K562 (cell line): ENCODE data around the gene ERCC1. TPM values are rescaled to one million over a fixed set of nuclear protein-coding genes. Genes with fewer than 3 reads are reported as not detected.
A peak's percentile ranks its signal among the peaks of the same experiment; 100 is the strongest.

Experiments
- ATAC-seq: fragments of 200-7000 bp; cut with Tn5 transposase; 3 replicates; pipeline ENCODE4 v1.9.1; 2020; ENCODE audit warnings: moderate library complexity
- BruUV-seq: library from RNA; stranded (reverse); fragments of 400-500 nt; replicated peaks from 2 replicates; lab custom pipeline; 2021; lab: Mats Ljungman, UMichigan
- CTCF ChIA-PET: fragments of 300-600 bp; formaldehyde crosslinking; extraction: SDS; loops from one replicate; lab custom pipeline; 2021; ENCODE audit warnings: low intra/inter-chr PET ratio; lab: Yijun Ruan, JAX
- POLR2A ChIA-PET: fragments of 300-600, 350-650 bp; sonication (Branson Sonifier 250); formaldehyde crosslinking; extraction: SDS; loops from one replicate; lab custom pipeline; 2021; ENCODE audit warnings: antibody characterized with exemption, inconsistent platforms; lab: Yijun Ruan, JAX
- DNase-seq, 4 experiments: peaks; one replicate each; pipeline versions ENCODE4 v3.0.0 to v3.0.0-alpha.2; 2011 to 2018; ENCODE audit warnings: low spot score in 3 of 4, mixed read lengths in 3 of 4; ENCODE audit errors: extremely low read depth in 1 of 4
- FAIRE-seq: peaks from 2 replicates; lab custom pipeline; 2011; peaks lifted over from hg19 to GRCh38; lab: Jason Lieb, UNC
- H2AFZ ChIP-seq: 2 replicates; pipeline ENCODE4 v1.6.0; 2011; ENCODE audit warnings: low read depth, low read length, control low read depth, inconsistent platforms
- H3K27ac ChIP-seq: fragments of 200-600 bp; 3 replicates; pipeline ENCODE4 v1.8.0; 2011; ENCODE audit warnings: low read depth, mild to moderate bottlenecking, control low read depth, inconsistent platforms, low read length, moderate library complexity, mixed read lengths; ENCODE audit errors: extremely low read depth
- H3K27me3 ChIP-seq, 2 experiments: fragments of 300-600 bp in 1 of 2; 2 replicates in 1 of 2; 3 replicates in 1 of 2; pipeline versions ENCODE4 v1.6.0 to v1.8.0; 2011; ENCODE audit warnings: inconsistent platforms in 2 of 2, low read length in 2 of 2, mild to moderate bottlenecking in 1 of 2, mixed read lengths in 1 of 2, moderate library complexity in 1 of 2; ENCODE audit not compliant: control insufficient read depth in 2 of 2, insufficient read depth in 2 of 2
- H3K36me3 ChIP-seq: fragments of 300-600 bp; 3 replicates; pipeline ENCODE4 v1.8.0; 2011; ENCODE audit warnings: mild to moderate bottlenecking, low read length, inconsistent platforms; ENCODE audit not compliant: control insufficient read depth, insufficient read depth
- H3K4me1 ChIP-seq, 2 experiments: fragments of 200-600 bp in 1 of 2; replicated peaks in 1 of 2; 2 replicates in 1 of 2; 3 replicates in 1 of 2; pipeline versions ENCODE4 v1.5.1 to v1.8.0; 2011; ENCODE audit warnings: inconsistent platforms in 2 of 2, low read length in 2 of 2, mild to moderate bottlenecking in 1 of 2, mixed read lengths in 1 of 2, moderate library complexity in 1 of 2; ENCODE audit not compliant: control insufficient read depth in 2 of 2, insufficient read depth in 2 of 2
- H3K4me2 ChIP-seq: 2 replicates; pipeline ENCODE4 v1.6.1; 2011; ENCODE audit warnings: low read length, control low read depth, inconsistent platforms, mixed read lengths; ENCODE audit not compliant: insufficient read depth
- H3K4me3 ChIP-seq: fragments of 200-600 bp; sonication (generic), shearing (Covaris generic); 2 replicates; pipeline ENCODE4 v1.5.1; 2016; ENCODE audit warnings: control low read depth, inconsistent platforms
- H3K79me2 ChIP-seq: fragments of 200-600 bp; 3 replicates; pipeline ENCODE4 v1.8.0; 2011; ENCODE audit warnings: low read length, inconsistent platforms; ENCODE audit not compliant: control insufficient read depth, insufficient read depth
- H3K9ac ChIP-seq, 2 experiments: 2 replicates each; pipeline versions ENCODE4 v1.6.0 to v1.6.1; 2011; ENCODE audit warnings: low read depth in 2 of 2, low read length in 2 of 2, control low read depth in 1 of 2, inconsistent platforms in 1 of 2, mild to moderate bottlenecking in 1 of 2, mixed read lengths in 1 of 2; ENCODE audit not compliant: insufficient read depth in 1 of 2
- H3K9me1 ChIP-seq: one replicate; pipeline ENCODE4 v1.6.0; 2011; ENCODE audit warnings: inconsistent platforms, mild to moderate bottlenecking, low read length, moderate library complexity; ENCODE audit not compliant: control insufficient read depth, insufficient read depth
- H3K9me3 ChIP-seq: replicated peaks from 2 replicates; pipeline ENCODE4 v1.5.1; 2011; ENCODE audit warnings: low read depth, low read length, inconsistent platforms; ENCODE audit not compliant: control insufficient read depth, insufficient read depth
- H4K20me1 ChIP-seq: replicated peaks from 2 replicates; pipeline ENCODE4 v1.6.1; 2011; ENCODE audit warnings: low read length, inconsistent platforms, mixed read lengths; ENCODE audit not compliant: control insufficient read depth, insufficient read depth
- CREB3L1 ChIP-seq: fragments of 450-650 bp; IDR thresholded peaks from 2 replicates; pipeline ENCODE4 v1.6.1; 2014; ENCODE audit warnings: low read depth, mild to moderate bottlenecking, moderate library complexity, borderline replicate concordance
- DEAF1 ChIP-seq: fragments of 450-650 bp; formaldehyde crosslinking; IDR thresholded peaks from 2 replicates; pipeline ENCODE4 v1.4.0; 2020; ENCODE audit warnings: mild to moderate bottlenecking, moderate library complexity
- E2F1 ChIP-seq: sonication (generic); formaldehyde crosslinking; IDR thresholded peaks from 2 replicates; pipeline ENCODE4 v1.8.1; 2023; ENCODE audit warnings: mild to moderate bottlenecking, missing genetic modification reagents, moderate library complexity
- GABPB2 ChIP-seq: fragments of 250-450 bp; sonication (Bioruptor Pico); conservative IDR thresholded peaks from 2 replicates; pipeline ENCODE4 v1.5.1; 2021; ENCODE audit warnings: mild to moderate bottlenecking
- HINFP ChIP-seq: fragments of 450-650 bp; conservative IDR thresholded peaks from 2 replicates; pipeline ENCODE4 v1.6.1; 2016; ENCODE audit warnings: missing genetic modification characterization, low read depth, mild to moderate bottlenecking, control low read depth, missing compliant biosample characterization
- ILF3 ChIP-seq: fragments of 450-650 bp; IDR thresholded peaks from 2 replicates; pipeline ENCODE4 v1.6.1; 2018; ENCODE audit warnings: antibody characterized with exemption, mild to moderate bottlenecking, moderate library complexity, borderline replicate concordance
- KLF16 ChIP-seq: IDR thresholded peaks from 2 replicates; pipeline ENCODE4 v1.6.1; 2016; ENCODE audit warnings: antibody characterized with exemption
- ZNF511 ChIP-seq: sonication (generic); formaldehyde crosslinking; IDR thresholded peaks from 2 replicates; pipeline ENCODE4 v1.8.0; 2022; ENCODE audit warnings: mild to moderate bottlenecking, missing genetic modification reagents
- ZNF561 ChIP-seq: fragments of 450-650 bp; formaldehyde crosslinking; conservative IDR thresholded peaks from 2 replicates; pipeline ENCODE4 v1.4.0; 2020; ENCODE audit warnings: mild to moderate bottlenecking, moderate library complexity
- WGBS: fragments of 100-300 bp; shearing (Covaris generic); methylation state at CpG from one replicate; pipeline ENCODE4 v1.1.6; 2016; ENCODE audit warnings: low coverage, mixed read lengths; ENCODE audit not compliant: insufficient coverage; ENCODE audit errors: missing lambda C conversion rate; 5-methylcytosine and 5-hydroxymethylcytosine counted together
- in situ Hi-C: fragments of 300-500 bp; cut with MboI; formaldehyde crosslinking; loops from 4 replicates; pipeline ENCODE4 v1.15.0; 2018; ENCODE audit warnings: inconsistent platforms, mixed read lengths
- intact Hi-C: fragments of 100-400 bp; cut with micrococcal nuclease; formaldehyde crosslinking; loops from 2 replicates; pipeline ENCODE4 v1.14.2; 2022
- polyA plus RNA-seq, 8 experiments: library from polyadenylated mRNA; depleted of rRNA in 4 of 8; stranded (reverse) in 5 of 8; unstranded in 3 of 8; fragments of >200 nt; fragmentation: Nextera tagmentation in 2 of 8; fragmentation: Illumina TruSeq in 1 of 8; extraction: Ambion mirVana in 2 of 8; extraction: Trizol in 1 of 8; gene quantifications; 2 replicates each; pipeline versions ENCODE4 v1.2.1 to v1.2.3, GENCODE V29; 2011 to 2014; ENCODE audit warnings: inconsistent platforms in 1 of 8, missing spikeins in 1 of 8
- total RNA-seq, 7 experiments: library from RNA; depleted of rRNA in 6 of 7; stranded (reverse); fragments of >200 nt in 6 of 7; fragmentation: Illumina TruSeq in 2 of 7; extraction: Trizol in 2 of 7; gene quantifications; 2 replicates each; pipeline versions ENCODE4 v1.2.1 to v1.2.3, GENCODE V29; 2011 to 2021; ENCODE audit warnings: low replicate concordance in 1 of 7

ERCC1 gene
- total and polyA plus RNA-seq, 9 of the 15 experiments (the other 6 are each of a cell fraction or from before 2014, with no cell fraction given), result 9.3 to 92.6 (median 60.0) TPM

- TF ChIP-seq HINFP (tag), result no peak
These were observed 17.3 kb downstream of the ERCC1 start, which contains the start of gene POLR1G (continued) for GRCh38 chr19:45406226-45407090.

GRCh38 chr19:45405435-45406225, 18.1 kb downstream of the ERCC1 start:
- ChIA-PET CTCF (interaction anchor here (0.5 to 4.0 kb wide), 5 partner anchors 23 to 237 kb away, joined by 3 to 16 read pairs (median 3); no protein-coding TSS in a partner anchor), POLR2A (interaction anchor here (0.5 to 1.0 kb wide), 9 partner anchors 10 to 83 kb away, joined by 3 to 8 read pairs (median 4); partner anchors contain the start of gene ERCC1)
- ATAC-seq (peak; percentile 77), DNase-seq (peak; percentile 90 to 94 (median 91)), FAIRE-seq (peak; percentile 84)
- in situ Hi-C loops (no loop called here), intact Hi-C loops (loop anchor here (2.0 kb wide), 2 partner anchors 19 to 35 kb away; partner anchors contain the start of gene ERCC2)
- TSS peak; percentile 57 for BruUV-seq
- WGBS, result under 1% methylated on average over 46 of the region's 48 CpGs
- no peaks in the 10 kb centered on the region for H4K20me1 ChIP-seq
- H3K9me3 ChIP-seq, result no peaks in the 10 kb centered on the region
- peak overlapping the region; percentile 96 to 97 for H3K9ac ChIP-seq
- H2AFZ ChIP-seq, result peak overlapping the region; percentile 99
- H3K27ac ChIP-seq, result peak overlapping the region; percentile 98
- H3K79me2 ChIP-seq, result peaks cover 47% of the 10 kb centered on the region
- H3K4me2 ChIP-seq, result peak overlapping the region; percentile 91
- H3K27me3 ChIP-seq, result no peaks in the 10 kb centered on the region
- peak overlapping the region; percentile 78 for H3K4me3 ChIP-seq
- no peaks in the 10 kb centered on the region for H3K9me1 ChIP-seq
- peaks cover 22% of the 10 kb centered on the region; the same call in 2 of the 3 replicates for H3K36me3 ChIP-seq
- peaks cover 22 to 60% of the 10 kb centered on the region in 2 experiments; a peak in 4 of 5 replicates for H3K4me1 ChIP-seq
- TF ChIP-seq E2F1 (CRISPR knock-in tag), result peak; percentile 83; the same call in 1 of the 2 replicates
- TF ChIP-seq CREB3L1, result peak; percentile 92
- TF ChIP-seq ZNF511 (CRISPR knock-in tag), result peak; percentile 6; the same call in 1 of the 2 replicates
- TF ChIP-seq ILF3, result no peak
- TF ChIP-seq DEAF1, result no peak
- TF ChIP-seq ZNF561 (CRISPR knock-in tag), result no peak
- 0 out of 2 replicates have a peak, but pooled peaks have one; percentile 1 for TF ChIP-seq KLF16
- TF ChIP-seq GABPB2 (CRISPR knock-in tag), result no peak; the same call in 1 of the 2 replicates
